Neural cell (in vitro differentiated cells): ENCODE measurements around the gene KLF17. TPM values are rescaled to one million over a fixed set of nuclear protein-coding genes. Genes with fewer than 3 reads are reported as not detected.

Experiments used
- H2AFZ ChIP-seq: fragments of 200-600, 300-800 bp; sonication (generic), shearing (Covaris generic); 2 replicates; pipeline ENCODE4 v1.6.0; 2014; ENCODE audit warnings: low read depth, mild to moderate bottlenecking, antibody characterized with exemption, low read length, moderate library complexity
- H3F3A ChIP-seq: fragments of 200-600 bp; shearing (Covaris generic); 2 replicates; pipeline ENCODE4 v1.6.1; 2016; ENCODE audit warnings: mild to moderate bottlenecking, moderate library complexity, mixed read lengths, antibody characterized with exemption, low read length; ENCODE audit not compliant: insufficient read depth, poor library complexity, severe bottlenecking
- H3K27ac ChIP-seq: fragments of 200-600, 300-800 bp; sonication (generic), shearing (Covaris generic); 2 replicates; pipeline ENCODE4 v1.5.1; 2014; ENCODE audit warnings: mild to moderate bottlenecking, low read length, moderate library complexity
- H3K27me3 ChIP-seq: fragments of 300-800, 200-600 bp; sonication (generic), shearing (Covaris generic); 2 replicates; pipeline ENCODE4 v1.6.0; 2014; ENCODE audit warnings: mild to moderate bottlenecking, low read depth, low read length, moderate library complexity; ENCODE audit not compliant: insufficient read depth
- H3K36me3 ChIP-seq: fragments of 300-800, 200-600 bp; sonication (generic), shearing (Covaris generic); 2 replicates; pipeline ENCODE4 v1.5.1; 2014; ENCODE audit warnings: mild to moderate bottlenecking, antibody characterized with exemption, low read length, moderate library complexity; ENCODE audit not compliant: insufficient read depth
- H3K4me2 ChIP-seq: fragments of 300-800, 200-600 bp; sonication (generic), shearing (Covaris generic); 2 replicates; pipeline ENCODE4 v1.6.0; 2014; ENCODE audit warnings: mild to moderate bottlenecking, low read length
- H3K4me3 ChIP-seq: fragments of 300-800, 200-600 bp; sonication (generic), shearing (Covaris generic); 2 replicates; pipeline ENCODE4 v1.5.1; 2014; ENCODE audit warnings: mild to moderate bottlenecking, low read length, moderate library complexity
- H3K79me2 ChIP-seq: fragments of 200-600 bp; shearing (Covaris generic); replicated peaks from 2 replicates; pipeline ENCODE4 v1.6.0; 2014; ENCODE audit warnings: mild to moderate bottlenecking, low read length, moderate library complexity; ENCODE audit not compliant: insufficient read depth
- H3K9ac ChIP-seq: fragments of 300-800, 200-600 bp; sonication (generic), shearing (Covaris generic); 2 replicates; pipeline ENCODE4 v1.6.1; 2016; ENCODE audit warnings: mild to moderate bottlenecking, low read length, mixed read lengths
- H3K9me2 ChIP-seq: fragments of 200-600 bp; shearing (Covaris generic); 2 replicates; pipeline ENCODE4 v1.6.1; 2016; ENCODE audit warnings: mild to moderate bottlenecking, low read length, mixed read lengths; ENCODE audit not compliant: insufficient read depth
- H3K9me3 ChIP-seq: fragments of 200-600, 300-800 bp; sonication (generic), shearing (Covaris generic); 2 replicates; pipeline ENCODE4 v1.6.1; 2016; ENCODE audit warnings: mild to moderate bottlenecking, mixed run types, low read length, moderate library complexity, mixed read lengths
- H4K20me1 ChIP-seq: fragments of 200-600 bp; shearing (Covaris generic); 2 replicates; pipeline ENCODE4 v1.6.1; 2016; ENCODE audit warnings: mild to moderate bottlenecking, mixed run types; ENCODE audit not compliant: insufficient read depth
- EP300 ChIP-seq: fragments of 450-650 bp; conservative IDR thresholded peaks from 2 replicates; pipeline ENCODE4 v1.6.1; 2014; ENCODE audit warnings: antibody characterized with exemption, mild to moderate bottlenecking, moderate library complexity; ENCODE audit not compliant: poor library complexity, severe bottlenecking
- EZH2 ChIP-seq: fragments of 200-600, 300-800 bp; shearing (Covaris generic), sonication (generic); IDR thresholded peaks from 2 replicates; pipeline ENCODE4 v1.6.1; 2014; ENCODE audit warnings: antibody characterized with exemption, low read length, borderline replicate concordance, mild to moderate bottlenecking; ENCODE audit not compliant: insufficient read depth, poor library complexity, severe bottlenecking
- MXI1 ChIP-seq: fragments of 450-650 bp; conservative IDR thresholded peaks from 2 replicates; pipeline ENCODE4 v1.6.1; 2014; ENCODE audit warnings: antibody characterized with exemption, mild to moderate bottlenecking; ENCODE audit not compliant: poor library complexity, severe bottlenecking
- POLR2AphosphoS5 ChIP-seq: IDR thresholded peaks from 2 replicates; pipeline ENCODE4 v1.6.1; 2012
- RAD21 ChIP-seq: fragments of 450-650 bp; conservative IDR thresholded peaks from 2 replicates; pipeline ENCODE4 v1.6.1; 2014; ENCODE audit warnings: antibody characterized with exemption, mild to moderate bottlenecking, moderate library complexity
- SMC3 ChIP-seq: fragments of 450-650 bp; conservative IDR thresholded peaks from 2 replicates; pipeline ENCODE4 v1.6.1; 2014; ENCODE audit warnings: antibody characterized with exemption, mild to moderate bottlenecking, moderate library complexity; ENCODE audit not compliant: poor library complexity
- TAF1 ChIP-seq: IDR thresholded peaks from 2 replicates; pipeline ENCODE4 v1.6.1; 2012; ENCODE audit warnings: low read depth
- polyA plus RNA-seq: library from polyadenylated mRNA; depleted of rRNA; stranded (reverse); fragments of >200 nt; gene quantifications from 2 replicates; pipeline ENCODE4 v1.2.3, GENCODE V29; 2014
- TF ChIP-seq, protein P1 (sequence below): IDR thresholded peaks from 2 replicates; pipeline ENCODE4 v1.6.1; 2012; ENCODE audit warnings: borderline replicate concordance
- TF ChIP-seq, protein P2 (sequence below): fragments of 450-650 bp; IDR thresholded peaks from 2 replicates; pipeline ENCODE4 v1.5.1; 2014; ENCODE audit warnings: antibody characterized with exemption, mild to moderate bottlenecking, moderate library complexity; ENCODE audit not compliant: poor library complexity, severe bottlenecking

Gene KLF17
- polyA plus RNA-seq, 1 donor from 2014 or later, result not detected

DNA sequence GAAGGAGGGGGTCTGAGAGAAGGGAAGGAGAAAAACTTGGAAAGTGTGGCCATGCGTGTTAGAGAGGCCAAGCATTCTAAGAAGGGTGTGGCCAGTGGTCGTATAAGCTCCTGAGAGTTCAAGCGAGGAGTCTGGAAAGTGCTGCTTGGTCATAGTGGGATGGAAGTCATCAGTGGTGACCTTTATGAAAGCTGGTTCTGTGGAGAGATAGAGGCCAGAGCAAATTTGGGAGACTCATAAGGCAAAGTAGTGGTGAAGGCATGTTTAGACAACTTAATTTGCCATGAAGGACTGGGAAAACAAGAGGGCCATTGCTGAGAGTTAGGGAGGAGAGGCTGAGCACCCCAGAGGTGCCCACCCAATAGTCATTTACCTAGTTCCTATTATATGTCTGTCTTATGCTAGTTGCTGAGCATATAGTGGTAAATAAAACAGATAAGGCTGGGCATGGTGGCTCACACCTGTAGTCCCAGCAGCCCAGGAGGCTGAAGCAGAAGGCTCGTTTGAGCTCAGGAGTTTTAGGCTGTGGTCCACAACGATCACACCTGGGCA is 1.9 kb downstream of the KLF17 start:
- Histone ChIP-seq H3K4me2 (no peak overlapping the region), H3K79me2 (no peaks in the 10 kb centered on the region), H4K20me1 (no peaks in the 10 kb centered on the region), H3K9me3 (no peaks in the 10 kb centered on the region), H3K27ac (no peak overlapping the region), H3K9me2 (no peaks in the 10 kb centered on the region), H3K4me3 (no peak overlapping the region), H3F3A (no peaks in the 10 kb centered on the region), H2AFZ (no peak overlapping the region), H3K9ac (no peak overlapping the region), H3K36me3 (no peaks in the 10 kb centered on the region), H3K27me3 (no peaks in the 10 kb centered on the region)
- TF ChIP-seq SMC3 (no peak), RAD21 (no peak), MXI1 (no peak), EZH2 (no peak), TAF1 (no peak), EP300 (no peak), POLR2AphosphoS5 (no peak)
- TF ChIP-seq, protein P1, sequence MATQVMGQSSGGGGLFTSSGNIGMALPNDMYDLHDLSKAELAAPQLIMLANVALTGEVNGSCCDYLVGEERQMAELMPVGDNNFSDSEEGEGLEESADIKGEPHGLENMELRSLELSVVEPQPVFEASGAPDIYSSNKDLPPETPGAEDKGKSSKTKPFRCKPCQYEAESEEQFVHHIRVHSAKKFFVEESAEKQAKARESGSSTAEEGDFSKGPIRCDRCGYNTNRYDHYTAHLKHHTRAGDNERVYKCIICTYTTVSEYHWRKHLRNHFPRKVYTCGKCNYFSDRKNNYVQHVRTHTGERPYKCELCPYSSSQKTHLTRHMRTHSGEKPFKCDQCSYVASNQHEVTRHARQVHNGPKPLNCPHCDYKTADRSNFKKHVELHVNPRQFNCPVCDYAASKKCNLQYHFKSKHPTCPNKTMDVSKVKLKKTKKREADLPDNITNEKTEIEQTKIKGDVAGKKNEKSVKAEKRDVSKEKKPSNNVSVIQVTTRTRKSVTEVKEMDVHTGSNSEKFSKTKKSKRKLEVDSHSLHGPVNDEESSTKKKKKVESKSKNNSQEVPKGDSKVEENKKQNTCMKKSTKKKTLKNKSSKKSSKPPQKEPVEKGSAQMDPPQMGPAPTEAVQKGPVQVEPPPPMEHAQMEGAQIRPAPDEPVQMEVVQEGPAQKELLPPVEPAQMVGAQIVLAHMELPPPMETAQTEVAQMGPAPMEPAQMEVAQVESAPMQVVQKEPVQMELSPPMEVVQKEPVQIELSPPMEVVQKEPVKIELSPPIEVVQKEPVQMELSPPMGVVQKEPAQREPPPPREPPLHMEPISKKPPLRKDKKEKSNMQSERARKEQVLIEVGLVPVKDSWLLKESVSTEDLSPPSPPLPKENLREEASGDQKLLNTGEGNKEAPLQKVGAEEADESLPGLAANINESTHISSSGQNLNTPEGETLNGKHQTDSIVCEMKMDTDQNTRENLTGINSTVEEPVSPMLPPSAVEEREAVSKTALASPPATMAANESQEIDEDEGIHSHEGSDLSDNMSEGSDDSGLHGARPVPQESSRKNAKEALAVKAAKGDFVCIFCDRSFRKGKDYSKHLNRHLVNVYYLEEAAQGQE, result no peak
- TF ChIP-seq, protein P2, sequence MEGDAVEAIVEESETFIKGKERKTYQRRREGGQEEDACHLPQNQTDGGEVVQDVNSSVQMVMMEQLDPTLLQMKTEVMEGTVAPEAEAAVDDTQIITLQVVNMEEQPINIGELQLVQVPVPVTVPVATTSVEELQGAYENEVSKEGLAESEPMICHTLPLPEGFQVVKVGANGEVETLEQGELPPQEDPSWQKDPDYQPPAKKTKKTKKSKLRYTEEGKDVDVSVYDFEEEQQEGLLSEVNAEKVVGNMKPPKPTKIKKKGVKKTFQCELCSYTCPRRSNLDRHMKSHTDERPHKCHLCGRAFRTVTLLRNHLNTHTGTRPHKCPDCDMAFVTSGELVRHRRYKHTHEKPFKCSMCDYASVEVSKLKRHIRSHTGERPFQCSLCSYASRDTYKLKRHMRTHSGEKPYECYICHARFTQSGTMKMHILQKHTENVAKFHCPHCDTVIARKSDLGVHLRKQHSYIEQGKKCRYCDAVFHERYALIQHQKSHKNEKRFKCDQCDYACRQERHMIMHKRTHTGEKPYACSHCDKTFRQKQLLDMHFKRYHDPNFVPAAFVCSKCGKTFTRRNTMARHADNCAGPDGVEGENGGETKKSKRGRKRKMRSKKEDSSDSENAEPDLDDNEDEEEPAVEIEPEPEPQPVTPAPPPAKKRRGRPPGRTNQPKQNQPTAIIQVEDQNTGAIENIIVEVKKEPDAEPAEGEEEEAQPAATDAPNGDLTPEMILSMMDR, result no peak

DNA sequence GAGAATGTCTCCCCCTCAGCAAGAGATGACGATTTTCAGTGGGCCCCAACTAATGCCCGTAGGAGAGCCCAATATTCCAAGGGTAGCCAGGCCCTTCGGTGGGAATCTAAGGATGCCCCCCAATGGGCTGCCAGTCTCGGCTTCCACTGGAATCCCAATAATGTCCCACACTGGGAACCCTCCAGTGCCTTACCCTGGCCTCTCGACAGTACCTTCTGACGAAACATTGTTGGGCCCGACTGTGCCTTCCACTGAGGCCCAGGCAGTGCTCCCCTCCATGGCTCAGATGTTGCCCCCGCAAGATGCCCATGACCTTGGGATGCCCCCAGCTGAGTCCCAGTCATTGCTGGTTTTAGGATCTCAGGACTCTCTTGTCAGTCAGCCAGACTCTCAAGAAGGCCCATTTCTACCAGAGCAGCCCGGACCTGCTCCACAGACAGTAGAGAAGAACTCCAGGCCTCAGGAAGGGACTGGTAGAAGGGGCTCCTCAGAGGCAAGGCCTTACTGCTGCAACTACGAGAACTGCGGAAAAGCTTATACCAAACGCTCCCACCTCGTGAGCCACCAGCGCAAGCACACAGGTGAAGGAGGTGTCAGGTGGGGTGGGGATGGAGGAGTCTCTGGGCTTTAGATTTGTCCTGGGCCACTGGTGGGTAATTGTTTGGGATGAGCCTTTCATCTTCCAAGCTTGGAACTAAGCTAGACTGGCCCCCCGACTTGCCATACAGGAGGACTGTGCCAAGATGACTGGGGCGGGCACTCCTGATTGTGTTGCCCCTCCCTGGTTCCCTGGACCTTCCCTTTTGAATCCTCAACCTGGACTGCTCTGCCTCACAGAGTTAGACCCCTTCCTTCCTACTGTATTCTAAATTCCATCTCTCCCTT is 11.2 kb downstream of the KLF17 start:
- no peak for TF ChIP-seq EZH2
- Histone ChIP-seq H3K27me3 (no peaks in the 10 kb centered on the region), H3K79me2 (no peaks in the 10 kb centered on the region), H3K4me3 (no peak overlapping the region), H3K9me3 (no peaks in the 10 kb centered on the region), H3K4me2 (no peak overlapping the region), H3K36me3 (no peaks in the 10 kb centered on the region), H2AFZ (no peak overlapping the region), H3K9me2 (no peaks in the 10 kb centered on the region), H3F3A (no peaks in the 10 kb centered on the region), H3K9ac (no peak overlapping the region), H4K20me1 (no peaks in the 10 kb centered on the region), H3K27ac (no peak overlapping the region)
